Hindlimb muscle (tissue), 1 donor: ENCODE measurements around the gene PSMB7. TPM values are rescaled to one million over a fixed set of nuclear protein-coding genes. Genes with fewer than 3 reads are reported as not detected.

Source experiments
- DNase-seq: peaks from one replicate; pipeline ENCODE4 v3.0.0-alpha.2; 2013
- polyA plus RNA-seq: library from polyadenylated mRNA; unstranded; fragments of 120-200 nt; gene quantifications from one replicate; pipeline ENCODE4 v1.2.1, GENCODE V29; 2013; ENCODE audit not compliant: insufficient read length

PSMB7 gene
- polyA plus RNA-seq, 1 donor, result 188 TPM

- DNase-seq, result no peak
Measured at GRCh38 chr9:124410321-124410913, 4.8 kb downstream of the PSMB7 start.

DNA sequence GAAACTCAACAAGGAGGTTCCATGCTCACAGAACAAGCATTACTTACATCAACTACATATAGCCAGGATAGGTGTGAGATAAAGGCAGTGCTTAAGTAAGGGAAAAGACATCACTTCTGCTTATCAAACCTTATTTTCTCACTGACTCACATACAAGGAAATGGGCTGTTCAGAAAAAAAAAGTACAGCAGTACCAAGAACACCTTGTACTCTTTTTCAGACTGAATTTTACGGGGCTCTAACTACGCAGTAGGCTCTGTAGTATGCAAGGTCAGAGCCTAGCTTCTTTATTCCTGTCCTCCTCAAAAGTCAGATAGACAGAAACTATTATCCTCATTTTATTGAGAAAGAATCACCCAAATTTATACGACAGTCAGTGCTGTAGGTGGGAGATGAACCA, 5.8 kb downstream of the PSMB7 start:
- no peak for DNase-seq

DNA sequence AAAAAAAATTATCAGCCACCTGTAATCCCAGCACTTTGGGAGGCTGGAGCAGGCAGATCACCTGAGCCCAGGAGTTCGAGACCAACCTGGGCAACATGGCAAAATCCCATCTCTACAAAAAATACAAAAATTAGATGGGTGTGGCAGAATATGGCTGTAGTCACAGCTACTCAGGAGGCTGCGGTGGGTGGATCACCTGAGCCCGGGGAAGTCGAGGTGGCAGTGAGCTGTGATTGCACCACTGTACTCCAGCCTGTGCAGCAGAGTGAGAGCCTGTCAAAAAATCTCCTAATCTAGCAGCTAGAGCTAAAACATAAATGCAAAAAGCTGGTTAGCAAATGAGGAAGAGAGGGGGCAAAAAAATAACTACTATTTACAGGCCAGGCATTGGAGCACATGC, 12.0 kb downstream of the PSMB7 start:
- DNase-seq, result no peak

GRCh38 chr9:124399968-124400940, 15.0 kb downstream of the PSMB7 start:
- no peak for DNase-seq

DNA sequence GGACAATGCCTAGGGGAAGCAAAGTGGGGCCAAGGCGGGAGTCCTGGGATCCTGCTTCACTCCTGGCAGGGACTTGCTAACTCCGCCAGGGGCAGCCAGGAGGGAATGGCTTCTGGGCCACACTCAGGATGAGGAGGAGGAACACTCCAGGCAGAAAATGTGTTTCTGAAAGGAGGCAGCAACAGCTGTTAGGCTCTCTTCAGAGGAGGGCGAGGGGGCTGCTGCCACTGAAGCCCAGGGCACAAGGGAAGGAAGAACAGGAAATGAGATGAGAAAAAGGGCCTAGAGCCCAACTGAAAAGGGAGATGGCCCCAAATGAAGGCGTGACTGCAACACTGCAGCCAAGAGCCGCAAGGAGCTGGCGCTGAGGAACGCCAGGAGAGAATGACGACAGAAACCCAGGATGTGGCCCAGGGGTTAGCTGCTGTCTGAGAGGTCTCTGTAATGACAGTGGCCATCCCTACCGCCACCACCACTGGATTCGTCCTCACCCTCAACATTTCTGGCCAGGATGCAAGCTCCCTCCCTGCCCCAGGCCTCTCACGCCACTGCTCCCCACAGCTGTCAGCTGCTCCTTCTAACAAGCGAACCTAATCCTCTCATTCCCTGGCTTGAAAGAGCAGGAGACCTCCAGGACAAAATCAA, 15.8 kb downstream of the PSMB7 start:
- DNase-seq, result peak; percentile 90

DNA sequence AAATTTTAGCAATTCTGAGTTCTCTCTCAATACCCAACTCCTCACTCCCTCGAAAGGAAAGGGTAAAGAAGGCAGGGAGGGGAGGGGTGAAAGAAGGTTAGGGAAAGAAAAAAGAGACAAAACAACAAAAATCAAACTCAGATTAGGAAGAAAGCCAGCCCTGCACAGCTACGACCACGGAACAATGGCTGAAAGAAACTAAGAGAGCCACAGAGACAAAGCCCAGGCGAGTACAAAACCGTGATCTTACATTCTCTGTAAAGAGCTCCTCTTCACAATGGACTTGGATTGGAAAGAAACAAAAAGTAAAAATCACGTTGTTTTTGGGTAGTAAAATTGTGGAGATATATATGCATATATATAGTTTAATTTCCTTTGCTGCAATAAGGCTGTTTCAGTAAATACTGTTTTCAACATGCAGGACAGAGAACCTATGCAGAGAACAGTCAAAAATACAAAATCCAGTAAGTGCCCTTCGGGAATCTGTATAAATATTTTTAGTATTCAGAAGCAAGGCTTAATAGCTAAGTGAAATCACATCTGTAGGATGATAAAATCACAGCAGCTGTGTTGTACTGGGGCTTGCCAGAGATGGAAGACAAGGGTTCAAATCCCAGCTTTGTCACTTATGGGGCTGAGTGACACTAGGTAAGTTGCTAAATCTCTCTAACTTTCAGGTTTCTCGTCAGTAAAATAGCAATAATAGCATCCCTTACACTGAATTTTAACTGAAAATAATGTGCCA, 16.9 kb downstream of the PSMB7 start:
- DNase-seq, result no peak

DNA sequence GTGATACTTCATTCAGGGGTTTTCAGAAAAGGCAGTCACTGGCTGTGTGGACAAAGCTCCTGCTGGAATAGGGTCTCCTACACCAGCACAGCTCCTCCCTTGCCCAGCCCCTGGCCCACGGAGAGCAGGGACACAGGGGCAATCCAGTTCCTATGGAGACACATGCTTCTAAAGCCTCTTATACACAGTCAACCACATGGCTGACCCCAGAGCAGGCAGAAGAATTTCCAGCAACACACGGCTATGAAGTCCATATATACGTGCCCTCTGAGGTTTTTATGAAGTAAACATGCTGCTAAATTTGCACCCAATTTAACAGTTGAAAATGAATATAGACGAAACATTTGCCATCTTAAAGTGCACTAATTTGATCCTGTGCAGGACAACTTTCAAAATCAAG, 19.4 kb downstream of the PSMB7 start:
- no peak for DNase-seq

DNA sequence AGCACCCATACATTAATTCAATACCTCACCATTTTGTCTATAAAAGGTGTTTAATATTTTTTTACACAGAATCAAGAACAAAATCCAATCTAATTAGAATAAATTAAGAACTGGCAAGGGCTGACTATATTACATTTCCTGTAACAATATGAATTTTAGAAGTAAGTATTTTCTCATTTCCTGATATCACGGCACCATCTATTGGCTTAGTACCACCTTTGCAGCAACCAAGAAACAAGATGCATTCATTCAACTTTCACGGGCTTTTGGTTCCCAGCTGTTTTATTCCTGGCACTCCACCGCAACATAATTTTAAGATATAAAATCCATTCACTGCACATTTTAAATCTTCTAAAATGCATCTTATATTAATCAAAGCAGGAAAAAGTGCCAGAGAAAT, 20.6 kb downstream of the PSMB7 start:
- DNase-seq, result no peak

GRCh38 chr9:124394167-124394566, 21.1 kb downstream of the PSMB7 start:
- no peak for DNase-seq

- no peak for DNase-seq
Measured at GRCh38 chr9:124392871-124393460, 22.3 kb downstream of the PSMB7 start.

GRCh38 chr9:124392254-124392870, 22.9 kb downstream of the PSMB7 start:
- no peak for DNase-seq

GRCh38 chr9:124390794-124391658, 24.2 kb downstream of the PSMB7 start:
- no peak for DNase-seq

DNA sequence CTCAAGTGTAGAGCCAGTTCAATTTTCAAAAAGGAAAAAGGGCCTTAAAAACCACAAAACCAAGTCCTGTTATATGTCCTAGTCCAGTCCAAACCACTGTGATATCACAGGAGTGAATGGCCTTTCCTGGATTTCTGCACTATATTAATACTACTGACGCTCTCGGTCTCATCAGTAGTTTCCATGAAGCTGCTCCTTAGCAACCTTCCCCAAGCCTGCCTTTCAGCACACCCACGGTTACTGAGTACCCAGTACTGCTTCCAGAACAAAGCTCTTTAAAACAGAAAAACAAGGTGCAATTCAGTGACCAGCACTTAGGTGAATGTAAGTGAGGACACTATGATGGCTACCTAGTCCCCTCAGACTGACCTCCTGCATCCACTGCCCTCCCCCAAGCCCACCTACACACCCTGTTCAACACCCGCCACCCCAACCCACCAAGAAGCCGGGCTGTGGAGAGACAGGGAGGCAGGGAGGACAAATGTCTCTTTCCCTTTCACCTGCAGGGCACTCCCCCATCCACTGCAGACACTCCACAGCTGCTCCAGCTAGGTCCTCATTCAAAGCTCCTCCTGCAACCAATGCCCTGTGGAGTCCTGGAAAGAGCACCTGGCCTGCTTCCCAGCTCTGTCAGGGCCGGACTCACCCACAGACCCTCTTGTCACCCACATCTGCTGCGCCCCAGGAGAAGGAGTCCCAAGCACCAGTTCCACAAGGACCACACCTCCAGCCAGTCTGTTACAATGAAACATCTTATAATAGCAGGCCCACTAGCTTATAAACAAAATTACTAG, 25.9 kb downstream of the PSMB7 start:
- DNase-seq, result no peak

DNA sequence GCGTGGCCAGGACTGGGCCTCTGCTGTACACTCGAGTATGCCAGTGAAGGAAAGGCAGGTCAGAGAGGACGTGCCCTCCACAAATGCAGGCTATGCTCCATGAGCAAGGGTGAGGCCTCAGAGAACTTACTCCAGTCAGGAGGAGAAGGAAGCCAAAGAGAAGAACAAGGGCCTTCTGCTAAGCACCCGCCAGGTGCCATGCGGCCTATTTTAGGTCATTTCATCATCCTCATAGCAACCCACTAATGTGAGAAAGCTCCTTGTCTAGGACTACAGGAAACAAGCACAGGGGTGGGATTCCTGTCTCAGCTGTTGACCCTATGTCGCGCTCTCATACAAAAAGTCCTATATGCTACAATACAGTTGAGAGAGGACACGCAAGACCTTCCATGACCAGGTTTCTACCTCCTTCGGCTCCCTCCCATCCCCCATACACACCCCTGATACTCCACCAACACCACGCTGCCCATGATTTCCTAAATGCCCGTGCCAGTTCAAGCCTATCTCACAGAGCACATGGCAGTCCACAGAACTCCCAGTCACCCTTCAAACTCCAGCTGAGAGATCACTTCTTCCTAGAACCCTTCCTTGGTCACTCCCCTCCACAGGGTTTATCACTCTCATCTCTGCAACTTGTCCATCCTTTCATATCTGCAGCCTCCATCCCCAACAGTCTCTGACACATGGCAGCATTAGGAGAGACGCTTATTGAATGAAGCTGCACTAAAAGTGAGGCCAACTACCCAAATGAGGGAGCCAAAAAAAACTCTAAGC, 26.8 kb downstream of the PSMB7 start:
- no peak for DNase-seq

GRCh38 chr9:124386201-124386600, 29.0 kb downstream of the PSMB7 start:
- no peak for DNase-seq

- DNase-seq, result no peak
Measured at GRCh38 chr9:124385623-124386022, 29.6 kb downstream of the PSMB7 start.

GRCh38 chr9:124384846-124385245, 30.4 kb downstream of the PSMB7 start:
- DNase-seq, result no peak

DNA sequence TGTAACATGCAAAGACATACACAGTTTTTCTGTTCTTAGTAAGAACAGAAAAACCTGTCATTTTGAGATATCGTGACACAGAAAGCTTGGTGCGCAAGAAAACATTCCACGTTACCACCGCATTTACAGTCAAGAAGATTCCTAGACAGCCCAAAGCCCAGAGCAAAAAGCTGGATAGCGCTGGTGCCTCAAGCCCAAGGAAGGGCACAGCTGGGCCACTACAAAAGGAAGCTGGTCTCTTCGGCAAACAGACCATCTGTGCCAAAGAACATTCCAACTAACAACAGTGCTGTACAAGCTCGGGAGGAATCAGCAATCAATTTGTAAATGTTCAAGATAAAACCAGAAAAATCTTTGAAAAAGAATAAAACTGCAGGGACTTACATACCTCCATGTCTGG, 31.0 kb downstream of the PSMB7 start:
- DNase-seq, result no peak
